GM13976 (cell line): ENCODE results near the gene DHRS2.

Experiments used
- DNase-seq: peaks from one replicate; pipeline ENCODE4 v3.0.0; 2012; ENCODE audit warnings: low spot score
- in situ Hi-C: fragments of 300-500 bp; cut with MboI; formaldehyde crosslinking; loops from one replicate; pipeline ENCODE4 v1.12.0; 2022; ENCODE audit warnings: low sequenced_read_pairs, mixed read lengths, inconsistent platforms; ENCODE audit not compliant: unreplicated experiment
- TF ChIP-seq, protein P1 (sequence below): IDR thresholded peaks from 2 replicates; pipeline ENCODE4 v1.5.1; 2012; ENCODE audit warnings: borderline replicate concordance, mild to moderate bottlenecking; ENCODE audit not compliant: insufficient read depth; ENCODE audit errors: extremely low read depth, missing control alignments, control extremely low read depth

Gene DHRS2

DNA sequence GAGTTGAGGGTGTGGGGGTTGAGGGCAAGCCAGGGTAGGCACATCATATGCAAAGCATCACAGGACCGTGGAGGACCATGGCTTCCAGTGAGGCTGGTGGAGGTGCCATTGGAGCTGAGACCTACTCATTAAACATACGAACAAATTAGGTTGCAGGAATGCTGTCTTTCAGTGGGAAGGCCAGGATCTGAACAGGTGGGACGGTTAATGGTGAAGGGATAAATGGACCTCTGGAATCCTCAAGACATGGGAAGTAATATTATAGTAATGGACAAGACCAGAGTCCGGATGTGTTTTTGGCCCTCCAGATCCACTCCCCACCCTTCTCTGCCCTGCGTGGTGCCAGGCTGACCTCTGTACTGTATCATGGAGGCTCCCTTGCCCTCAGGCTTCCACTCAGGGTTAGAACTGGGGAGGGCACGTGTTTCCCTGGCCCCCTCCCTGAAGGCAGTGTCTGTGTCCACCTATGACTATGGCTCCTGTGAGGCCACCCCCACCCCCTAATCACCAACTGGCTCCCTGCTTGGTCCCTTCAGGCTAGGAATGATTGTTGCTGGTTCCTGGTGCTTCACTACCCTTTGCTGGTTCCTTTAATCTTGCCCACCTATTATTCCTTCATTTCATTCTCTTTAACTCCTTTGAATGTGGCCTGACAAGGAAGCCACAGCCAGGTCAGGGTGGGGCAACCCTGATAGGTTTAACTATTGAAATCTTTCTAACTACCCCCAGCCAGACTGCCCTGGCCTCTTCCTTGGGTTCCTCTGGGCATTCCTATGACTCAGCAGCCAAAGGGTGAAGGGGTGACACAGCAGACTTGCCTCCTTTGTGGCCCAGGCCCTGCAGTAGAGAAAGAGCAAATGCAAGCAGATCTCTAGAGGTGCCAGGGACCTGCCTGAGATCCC lies 10.7 kb downstream of the DHRS2 start:
- no peak for DNase-seq
- TF ChIP-seq, protein P1, sequence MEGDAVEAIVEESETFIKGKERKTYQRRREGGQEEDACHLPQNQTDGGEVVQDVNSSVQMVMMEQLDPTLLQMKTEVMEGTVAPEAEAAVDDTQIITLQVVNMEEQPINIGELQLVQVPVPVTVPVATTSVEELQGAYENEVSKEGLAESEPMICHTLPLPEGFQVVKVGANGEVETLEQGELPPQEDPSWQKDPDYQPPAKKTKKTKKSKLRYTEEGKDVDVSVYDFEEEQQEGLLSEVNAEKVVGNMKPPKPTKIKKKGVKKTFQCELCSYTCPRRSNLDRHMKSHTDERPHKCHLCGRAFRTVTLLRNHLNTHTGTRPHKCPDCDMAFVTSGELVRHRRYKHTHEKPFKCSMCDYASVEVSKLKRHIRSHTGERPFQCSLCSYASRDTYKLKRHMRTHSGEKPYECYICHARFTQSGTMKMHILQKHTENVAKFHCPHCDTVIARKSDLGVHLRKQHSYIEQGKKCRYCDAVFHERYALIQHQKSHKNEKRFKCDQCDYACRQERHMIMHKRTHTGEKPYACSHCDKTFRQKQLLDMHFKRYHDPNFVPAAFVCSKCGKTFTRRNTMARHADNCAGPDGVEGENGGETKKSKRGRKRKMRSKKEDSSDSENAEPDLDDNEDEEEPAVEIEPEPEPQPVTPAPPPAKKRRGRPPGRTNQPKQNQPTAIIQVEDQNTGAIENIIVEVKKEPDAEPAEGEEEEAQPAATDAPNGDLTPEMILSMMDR = no peak
- in situ Hi-C loops = no loop called here

DNA sequence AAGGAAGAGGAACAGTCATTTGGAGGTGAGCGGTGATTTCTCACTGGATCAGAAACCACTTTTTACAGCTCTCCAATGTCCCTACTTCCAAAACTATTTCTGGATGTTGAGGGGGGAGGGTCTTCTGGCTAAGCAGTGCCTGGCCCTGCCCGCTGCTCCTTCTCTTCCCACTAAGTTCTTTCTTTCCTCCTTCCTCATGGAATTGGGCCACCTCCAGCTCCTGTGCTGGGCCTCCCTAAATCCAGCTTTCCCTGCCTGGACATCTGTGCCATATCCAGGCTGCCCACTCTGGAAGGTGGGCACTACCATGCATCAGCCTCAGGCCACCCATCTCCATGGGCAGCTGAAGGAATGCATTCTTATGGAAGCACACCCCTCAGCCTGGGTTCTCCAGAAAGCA lies 11.5 kb downstream of the DHRS2 start:
- TF ChIP-seq, protein P1 = no peak
- in situ Hi-C loops = no loop called here
- DNase-seq = no peak

DNA sequence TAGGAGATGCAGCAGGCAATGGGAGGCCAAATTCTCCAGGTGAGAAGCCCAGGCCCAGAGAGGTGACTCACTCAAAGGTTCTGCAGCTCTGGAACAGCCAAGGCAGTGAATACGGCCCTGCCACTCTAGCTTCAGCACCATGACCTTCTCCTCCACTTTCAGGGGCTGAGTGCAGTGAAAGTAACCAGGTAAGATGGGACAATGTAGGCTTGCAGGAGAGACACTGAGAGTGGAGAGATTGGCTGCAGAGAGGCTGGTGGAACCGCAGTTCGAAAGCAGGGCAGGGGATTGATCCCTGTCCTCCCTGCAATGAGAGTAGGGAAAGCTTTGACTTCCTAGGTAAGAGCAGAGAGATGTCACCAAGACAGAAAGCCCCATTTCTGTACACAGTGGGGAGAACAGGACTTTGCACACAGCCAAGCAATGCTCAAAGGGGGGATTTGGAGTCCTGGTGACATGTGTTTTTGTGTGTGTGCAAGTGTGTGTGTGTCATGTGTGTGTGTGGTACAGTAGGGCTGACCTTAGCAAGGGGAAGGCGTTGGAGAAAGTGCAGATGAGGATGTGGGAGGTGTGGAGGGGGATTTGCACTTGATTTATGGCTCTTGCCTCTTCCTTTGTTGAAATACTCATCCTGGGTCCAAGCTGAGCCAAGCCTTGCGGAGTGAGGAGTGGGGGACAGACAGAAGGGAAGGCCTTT lies 12.7 kb downstream of the DHRS2 start:
- DNase-seq = no peak
- in situ Hi-C loops = no loop called here
- TF ChIP-seq, protein P1 = no peak

DNA sequence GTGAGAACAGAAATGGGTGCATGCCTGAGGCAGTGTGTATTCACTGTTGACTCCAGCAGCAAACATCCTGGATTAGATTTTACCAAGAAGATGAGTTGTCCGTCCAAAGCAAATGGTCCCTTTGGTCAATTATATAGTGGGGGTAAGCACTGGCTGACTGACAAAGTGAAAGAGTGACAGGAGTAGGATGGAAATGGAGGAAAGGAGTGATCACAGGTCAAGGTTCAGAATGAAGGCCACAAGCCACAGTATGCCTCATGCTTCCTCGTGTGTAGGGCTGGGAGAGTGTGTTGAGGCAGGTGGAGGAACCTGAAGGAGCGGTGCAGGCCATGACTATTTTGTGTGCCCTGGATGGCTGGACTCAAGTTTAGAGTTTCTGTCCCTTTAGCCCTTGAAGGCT lies 14.3 kb downstream of the DHRS2 start:
- DNase-seq = no peak
- TF ChIP-seq, protein P1 = no peak
- in situ Hi-C loops = no loop called here

DNA sequence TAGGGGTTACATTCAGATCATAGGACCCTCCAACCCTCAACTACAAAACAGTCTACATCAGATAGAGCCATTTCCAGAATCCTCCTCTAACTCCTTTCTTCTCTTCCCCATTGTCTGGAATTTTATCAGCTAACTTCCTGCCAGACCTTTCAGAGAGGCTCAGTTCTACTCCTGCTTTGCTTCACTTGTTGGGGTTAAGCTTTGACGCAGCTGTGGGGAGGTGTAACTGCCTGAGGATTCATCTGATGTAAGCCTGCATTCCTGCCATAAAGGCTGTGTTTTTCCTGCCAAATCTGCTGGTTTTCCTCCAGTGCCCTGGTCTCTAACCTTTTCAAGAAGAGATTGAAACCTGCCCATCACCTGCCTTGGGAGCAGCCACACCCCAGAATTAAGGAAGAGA lies 16.9 kb downstream of the DHRS2 start:
- in situ Hi-C loops = no loop called here
- no peak for DNase-seq
- TF ChIP-seq, protein P1 = no peak

DNA sequence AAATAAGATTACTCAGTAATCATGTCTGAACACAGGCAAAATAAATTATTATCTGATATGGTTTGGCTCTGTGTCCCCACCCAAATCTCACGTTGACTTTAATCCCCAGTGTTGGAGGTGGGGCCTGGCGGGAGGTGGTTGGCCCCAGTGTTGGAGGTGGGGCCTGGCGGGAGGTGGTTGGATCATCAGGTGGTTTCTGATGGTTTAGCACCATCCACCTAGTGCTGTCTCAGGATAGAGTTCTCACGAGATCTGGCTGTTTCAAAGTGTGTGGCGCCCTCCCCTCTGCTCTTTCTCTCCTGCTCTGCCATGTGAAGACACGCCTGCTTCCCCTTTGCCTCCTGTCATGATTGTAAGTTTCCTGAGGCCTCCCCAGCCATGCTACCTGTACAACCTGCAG lies 18.1 kb downstream of the DHRS2 start:
- DNase-seq = no peak
- in situ Hi-C loops = no loop called here
- TF ChIP-seq, protein P1 = no peak
